Measurements from ENCODE around the gene MORF4L2. TPM values are rescaled to one million over a fixed set of nuclear protein-coding genes. Genes with fewer than 3 reads are reported as not detected.
"Not testable (repeated sequence)": the region's sequence is repeated elsewhere in the genome, so short reads cannot be mapped to it uniquely, and the experiment has no call there.

The MORF4L2 gene
- total and polyA plus RNA-seq, 9 of the 15 experiments (the other 6 are each of a cell fraction or from before 2014, with no cell fraction given): 324 to 781 (median 420) TPM

GRCh38 chrX:103657066-103657465 is 29.4 kb downstream of the MORF4L2 start:
- H3K36me3 ChIP-seq (ENCODE audit: control insufficient read depth, insufficient read depth, low read length); H3K27ac ChIP-seq (ENCODE audit: extremely low read depth, low read depth, low read length); ATAC-seq; H3K9me1 ChIP-seq (ENCODE audit: control insufficient read depth, insufficient read depth, low read length); H3K79me2 ChIP-seq (ENCODE audit: control insufficient read depth, insufficient read depth, low read length); H2AFZ ChIP-seq (ENCODE audit: low read depth, low read length); H3K9ac ChIP-seq (ENCODE audit: insufficient read depth in 1 of 2, low read depth in 2 of 2, low read length in 2 of 2); H3K4me2 ChIP-seq (ENCODE audit: insufficient read depth, low read length); intact Hi-C loops (cut with micrococcal nuclease); H4K20me1 ChIP-seq (replicated peaks; ENCODE audit: control insufficient read depth, insufficient read depth, low read length); FAIRE-seq; H3K4me1 ChIP-seq (replicated peaks in 1 of 2; ENCODE audit: control insufficient read depth in 2 of 2, insufficient read depth in 2 of 2, low read length in 2 of 2); in situ Hi-C loops (cut with MboI); H3K9me3 ChIP-seq (replicated peaks; ENCODE audit: control insufficient read depth, insufficient read depth, low read depth, low read length); H3K27me3 ChIP-seq (ENCODE audit: control insufficient read depth in 2 of 2, insufficient read depth in 2 of 2, low read length in 2 of 2); H3K4me3 ChIP-seq; DNase-seq (ENCODE audit: extremely low read depth in 1 of 4, low spot score in 3 of 4); BruUV-seq (replicated peaks): not testable (repeated sequence)
- WGBS (ENCODE audit: insufficient coverage, low coverage, missing lambda C conversion rate): 0% methylated on average over 1 of the region's 2 CpGs
- ChIA-PET POLR2A (interaction anchor here (0.6 to 1.4 kb wide), 2 partner anchors 10 to 21 kb away, joined by 3 to 4 read pairs; no protein-coding TSS in a partner anchor), CTCF (ENCODE audit: low intra/inter-chr PET ratio) (interaction anchor here (0.7 kb wide), 1 partner anchor 454 kb away, joined by 3 read pairs; no protein-coding TSS in a partner anchor)

DNA sequence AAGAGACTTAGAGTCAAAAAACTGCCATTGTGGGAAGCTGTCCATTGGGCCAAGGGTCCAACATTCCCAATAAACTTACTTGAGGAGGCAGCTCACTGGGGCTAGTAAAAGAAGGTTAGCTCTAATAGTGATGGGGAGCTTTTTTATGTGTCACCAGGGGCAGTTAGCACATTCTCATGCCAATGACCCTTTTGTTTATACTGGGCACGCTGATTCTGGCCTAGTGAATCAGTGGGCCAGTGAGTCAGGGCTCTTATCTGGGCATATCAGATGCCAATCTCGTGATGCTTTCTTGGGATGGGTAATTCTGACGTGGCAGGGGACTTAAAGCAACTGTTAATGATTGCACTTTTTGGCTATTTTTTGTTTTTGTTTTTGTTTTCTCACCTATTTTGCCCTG is 29.9 kb downstream of the MORF4L2 start:
- FAIRE-seq (no peak), DNase-seq (ENCODE audit: extremely low read depth in 1 of 4, low spot score in 3 of 4) (no peak), ATAC-seq (no peak)
- Histone ChIP-seq H3K27me3 (ENCODE audit: control insufficient read depth in 2 of 2, insufficient read depth in 2 of 2, low read length in 2 of 2) (no peaks in the 10 kb centered on the region), H3K36me3 (ENCODE audit: control insufficient read depth, insufficient read depth, low read length) (no peaks in the 10 kb centered on the region), H3K4me2 (ENCODE audit: insufficient read depth, low read length) (no peak overlapping the region), H3K79me2 (ENCODE audit: control insufficient read depth, insufficient read depth, low read length) (no peaks in the 10 kb centered on the region), H3K9me3 (replicated peaks; ENCODE audit: control insufficient read depth, insufficient read depth, low read depth, low read length) (no peaks in the 10 kb centered on the region), H3K27ac (ENCODE audit: extremely low read depth, low read depth, low read length) (no peak overlapping the region), H3K9me1 (ENCODE audit: control insufficient read depth, insufficient read depth, low read length) (no peaks in the 10 kb centered on the region), H3K9ac (ENCODE audit: insufficient read depth in 1 of 2, low read depth in 2 of 2, low read length in 2 of 2) (no peak overlapping the region), H4K20me1 (replicated peaks; ENCODE audit: control insufficient read depth, insufficient read depth, low read length) (no peaks in the 10 kb centered on the region), H2AFZ (ENCODE audit: low read depth, low read length) (no peak overlapping the region), H3K4me3 (no peak overlapping the region), H3K4me1 (replicated peaks in 1 of 2; ENCODE audit: control insufficient read depth in 2 of 2, insufficient read depth in 2 of 2, low read length in 2 of 2) (no peaks in the 10 kb centered on the region)
- in situ Hi-C loops (cut with MboI): no loop called here
- 5% methylated on average over 3 of the region's 3 CpGs for WGBS (ENCODE audit: insufficient coverage, low coverage, missing lambda C conversion rate)
- ChIA-PET CTCF (ENCODE audit: low intra/inter-chr PET ratio) (interaction anchor here (0.7 kb wide), 1 partner anchor 455 kb away, joined by 3 read pairs; no protein-coding TSS in a partner anchor), POLR2A (interaction anchor here (0.6 to 1.4 kb wide), 2 partner anchors 10 to 22 kb away, joined by 3 to 4 read pairs; no protein-coding TSS in a partner anchor)
- no TSS peak for BruUV-seq (replicated peaks)
- intact Hi-C loops (cut with micrococcal nuclease): no loop called here
- TF ChIP-seq, protein P1, sequence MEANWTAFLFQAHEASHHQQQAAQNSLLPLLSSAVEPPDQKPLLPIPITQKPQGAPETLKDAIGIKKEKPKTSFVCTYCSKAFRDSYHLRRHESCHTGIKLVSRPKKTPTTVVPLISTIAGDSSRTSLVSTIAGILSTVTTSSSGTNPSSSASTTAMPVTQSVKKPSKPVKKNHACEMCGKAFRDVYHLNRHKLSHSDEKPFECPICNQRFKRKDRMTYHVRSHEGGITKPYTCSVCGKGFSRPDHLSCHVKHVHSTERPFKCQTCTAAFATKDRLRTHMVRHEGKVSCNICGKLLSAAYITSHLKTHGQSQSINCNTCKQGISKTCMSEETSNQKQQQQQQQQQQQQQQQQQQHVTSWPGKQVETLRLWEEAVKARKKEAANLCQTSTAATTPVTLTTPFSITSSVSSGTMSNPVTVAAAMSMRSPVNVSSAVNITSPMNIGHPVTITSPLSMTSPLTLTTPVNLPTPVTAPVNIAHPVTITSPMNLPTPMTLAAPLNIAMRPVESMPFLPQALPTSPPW (CRISPR knock-in tag; IDR thresholded peaks at IDR 0.05): no peak
- no peak for TF ChIP-seq E2F6 (IDR thresholded peaks at IDR 0.05; ENCODE audit: borderline replicate concordance in 1 of 2, extremely low read depth in 1 of 2, insufficient read depth in 1 of 2, insufficient read length in 1 of 2, low read depth in 1 of 2, low read length in 1 of 2, poor library complexity in 1 of 2, severe bottlenecking in 1 of 2)
- no peak for TF ChIP-seq HINFP (tag; conservative IDR thresholded peaks at IDR 0.05; ENCODE audit: low read depth)
- TF ChIP-seq, protein P2, sequence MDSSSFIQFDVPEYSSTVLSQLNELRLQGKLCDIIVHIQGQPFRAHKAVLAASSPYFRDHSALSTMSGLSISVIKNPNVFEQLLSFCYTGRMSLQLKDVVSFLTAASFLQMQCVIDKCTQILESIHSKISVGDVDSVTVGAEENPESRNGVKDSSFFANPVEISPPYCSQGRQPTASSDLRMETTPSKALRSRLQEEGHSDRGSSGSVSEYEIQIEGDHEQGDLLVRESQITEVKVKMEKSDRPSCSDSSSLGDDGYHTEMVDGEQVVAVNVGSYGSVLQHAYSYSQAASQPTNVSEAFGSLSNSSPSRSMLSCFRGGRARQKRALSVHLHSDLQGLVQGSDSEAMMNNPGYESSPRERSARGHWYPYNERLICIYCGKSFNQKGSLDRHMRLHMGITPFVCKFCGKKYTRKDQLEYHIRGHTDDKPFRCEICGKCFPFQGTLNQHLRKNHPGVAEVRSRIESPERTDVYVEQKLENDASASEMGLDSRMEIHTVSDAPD (CRISPR knock-in tag; IDR thresholded peaks at IDR 0.05): no peak
- no peak for TF ChIP-seq KDM1A (IDR thresholded peaks at IDR 0.05)
- no peak for TF ChIP-seq PHB (CRISPR knock-in tag; IDR thresholded peaks at IDR 0.05)
- no peak for TF ChIP-seq RAD51 (IDR thresholded peaks at IDR 0.05; ENCODE audit: borderline replicate concordance, low read depth)
- no peak for TF ChIP-seq CGGBP1 (CRISPR knock-in tag; IDR thresholded peaks at IDR 0.05)
- no peak for TF ChIP-seq ZFP1 (CRISPR knock-in tag; IDR thresholded peaks at IDR 0.05)

Measured in K562 (cell line).